MM.1S (cell line): Measurements from ENCODE around the gene GBX2.

Source experiments
- DNase-seq: peaks from one replicate; pipeline ENCODE4 v3.0.0-alpha.2; 2015
- H2AFZ ChIP-seq: fragments of 300-600 bp; sonication (generic); 2 replicates; pipeline ENCODE4 v1.6.0; 2016; ENCODE audit warnings: antibody characterized with exemption, low read length
- H3F3A ChIP-seq: fragments of 300-600 bp; sonication (generic); 2 replicates; pipeline ENCODE4 v1.6.1; 2016; ENCODE audit warnings: mild to moderate bottlenecking, antibody characterized with exemption, low read length, moderate library complexity, mixed read lengths; ENCODE audit not compliant: insufficient read depth
- H3K27ac ChIP-seq: fragments of 300-600 bp; sonication (generic); 2 replicates; pipeline ENCODE4 v1.5.1; 2016; ENCODE audit warnings: mild to moderate bottlenecking, low read length
- H3K27me3 ChIP-seq: fragments of 300-600 bp; sonication (generic); replicated peaks from 2 replicates; pipeline ENCODE4 v1.6.0; 2016; ENCODE audit warnings: low read length; ENCODE audit not compliant: insufficient read depth
- H3K36me3 ChIP-seq: fragments of 300-600 bp; sonication (generic); replicated peaks from 2 replicates; pipeline ENCODE4 v1.6.1; 2016; ENCODE audit warnings: mild to moderate bottlenecking, low read length, mixed read lengths; ENCODE audit not compliant: insufficient read depth
- H3K4me1 ChIP-seq: fragments of 300-600 bp; sonication (generic); 2 replicates; pipeline ENCODE4 v1.6.1; 2016; ENCODE audit warnings: low read length, mixed read lengths
- H3K4me2 ChIP-seq: fragments of 300-600 bp; sonication (generic); 2 replicates; pipeline ENCODE4 v1.6.0; 2016; ENCODE audit warnings: low read depth, low read length
- H3K4me3 ChIP-seq: fragments of 300-600 bp; sonication (generic); 2 replicates; pipeline ENCODE4 v1.5.1; 2016; ENCODE audit warnings: low read length, mixed read lengths
- H3K79me2 ChIP-seq: fragments of 300-600 bp; sonication (generic); 2 replicates; pipeline ENCODE4 v1.6.1; 2016; ENCODE audit warnings: mixed run types, low read length, mixed read lengths
- H3K9ac ChIP-seq: fragments of 300-600 bp; sonication (generic); 2 replicates; pipeline ENCODE4 v1.6.1; 2016; ENCODE audit warnings: low read length, mixed read lengths
- H3K9me2 ChIP-seq: fragments of 300-600 bp; sonication (generic); replicated peaks from 2 replicates; pipeline ENCODE4 v1.6.1; 2016; ENCODE audit warnings: mild to moderate bottlenecking, low read length, mixed read lengths; ENCODE audit not compliant: insufficient read depth
- H3K9me3 ChIP-seq: fragments of 300-600 bp; sonication (generic); replicated peaks from 2 replicates; pipeline ENCODE4 v1.6.1; 2016; ENCODE audit warnings: mild to moderate bottlenecking, low read length, mixed read lengths; ENCODE audit not compliant: insufficient read depth
- H4K20me1 ChIP-seq: fragments of 300-600 bp; sonication (generic); 2 replicates; pipeline ENCODE4 v1.6.1; 2016; ENCODE audit warnings: mild to moderate bottlenecking, low read length, moderate library complexity, mixed read lengths; ENCODE audit not compliant: insufficient read depth
- CTCF ChIP-seq: fragments of 300-600 bp; sonication (generic); IDR thresholded peaks from 2 replicates; pipeline ENCODE4 v1.5.1; 2016; ENCODE audit warnings: antibody characterized with exemption, low read length, mixed read lengths
- EZH2 ChIP-seq: fragments of 300-600 bp; sonication (generic); optimal IDR thresholded peaks from 2 replicates; pipeline ENCODE3; 2017; ENCODE audit warnings: low read depth, mild to moderate bottlenecking, antibody characterized with exemption, low read length, mixed read lengths
- EZH2phosphoT487 ChIP-seq: fragments of 300-600 bp; sonication (generic); IDR thresholded peaks from 2 replicates; pipeline ENCODE4 v1.6.1; 2018; ENCODE audit warnings: antibody characterized with exemption, low read length

GBX2 gene

GRCh38 chr2:236204953-236205352 is 36.8 kb upstream of the GBX2 start:
- no peaks in the 10 kb centered on the region for H3F3A ChIP-seq
- H4K20me1 ChIP-seq = no peaks in the 10 kb centered on the region
- no peaks in the 10 kb centered on the region for H3K9me3 ChIP-seq
- TF ChIP-seq EZH2phosphoT487 (no peak), EZH2 (no peak), CTCF (no peak)
- H3K27ac ChIP-seq = no peak overlapping the region
- H3K9me2 ChIP-seq = no peaks in the 10 kb centered on the region
- no peaks in the 10 kb centered on the region for H3K79me2 ChIP-seq
- no peaks in the 10 kb centered on the region for H3K27me3 ChIP-seq
- no peaks in the 10 kb centered on the region for H3K4me1 ChIP-seq
- H3K4me2 ChIP-seq = no peak overlapping the region
- no peak overlapping the region for H3K9ac ChIP-seq
- no peaks in the 10 kb centered on the region for H3K36me3 ChIP-seq
- no peak overlapping the region for H3K4me3 ChIP-seq
- no peak for DNase-seq
- no peak overlapping the region for H2AFZ ChIP-seq

- Histone ChIP-seq H3K27me3 (no peaks in the 10 kb centered on the region), H3F3A (no peaks in the 10 kb centered on the region), H3K9ac (no peak overlapping the region), H3K9me2 (no peaks in the 10 kb centered on the region), H3K4me3 (no peak overlapping the region), H3K36me3 (no peaks in the 10 kb centered on the region), H3K4me2 (no peak overlapping the region), H4K20me1 (no peaks in the 10 kb centered on the region), H3K9me3 (no peaks in the 10 kb centered on the region), H3K4me1 (no peaks in the 10 kb centered on the region), H3K27ac (no peak overlapping the region), H2AFZ (no peak overlapping the region), H3K79me2 (no peaks in the 10 kb centered on the region)
- no peak for DNase-seq
- TF ChIP-seq EZH2phosphoT487 = no peak
- no peak for TF ChIP-seq EZH2
- no peak for TF ChIP-seq CTCF
Measured at GRCh38 chr2:236200378-236200777, 32.2 kb upstream of the GBX2 start.

- Histone ChIP-seq H3K4me3 (no peak overlapping the region), H3K9ac (no peak overlapping the region), H2AFZ (no peak overlapping the region), H3K4me1 (no peaks in the 10 kb centered on the region), H3K4me2 (no peak overlapping the region), H3K9me2 (no peaks in the 10 kb centered on the region), H3K79me2 (no peaks in the 10 kb centered on the region), H3F3A (no peaks in the 10 kb centered on the region), H3K27ac (no peak overlapping the region), H3K27me3 (no peaks in the 10 kb centered on the region), H4K20me1 (no peaks in the 10 kb centered on the region), H3K36me3 (no peaks in the 10 kb centered on the region), H3K9me3 (no peaks in the 10 kb centered on the region)
- DNase-seq = no peak
- TF ChIP-seq EZH2 = no peak
Measured at GRCh38 chr2:236196366-236196765, 28.2 kb upstream of the GBX2 start.

- no peak for DNase-seq
- no peaks in the 10 kb centered on the region for H3K79me2 ChIP-seq
- no peak overlapping the region for H2AFZ ChIP-seq
- H3K4me1 ChIP-seq = no peaks in the 10 kb centered on the region
- H3K9me3 ChIP-seq = no peaks in the 10 kb centered on the region
- no peak overlapping the region for H3K4me3 ChIP-seq
- H3K4me2 ChIP-seq = no peak overlapping the region
- H3F3A ChIP-seq = no peaks in the 10 kb centered on the region
- no peak overlapping the region for H3K9ac ChIP-seq
- H3K9me2 ChIP-seq = no peaks in the 10 kb centered on the region
- no peaks in the 10 kb centered on the region for H3K27me3 ChIP-seq
- H3K27ac ChIP-seq = no peak overlapping the region
- H4K20me1 ChIP-seq = no peaks in the 10 kb centered on the region
- TF ChIP-seq EZH2phosphoT487 (no peak), EZH2 (no peak)
- H3K36me3 ChIP-seq = no peaks in the 10 kb centered on the region
Measured at GRCh38 chr2:236195726-236196125, 27.5 kb upstream of the GBX2 start.
